VCaP (cell line): ENCODE data around the gene JAG2.

Source experiments
- H3K27ac ChIP-seq: fragments of 450-650 bp; 2 replicates; pipeline ENCODE4 v1.5.1; 2017
- TF ChIP-seq, protein P1 (sequence below): fragments of 450-650 bp; conservative IDR thresholded peaks from 2 replicates; pipeline ENCODE4 v1.5.1; 2017; ENCODE audit warnings: mild to moderate bottlenecking, moderate library complexity

Gene JAG2

DNA sequence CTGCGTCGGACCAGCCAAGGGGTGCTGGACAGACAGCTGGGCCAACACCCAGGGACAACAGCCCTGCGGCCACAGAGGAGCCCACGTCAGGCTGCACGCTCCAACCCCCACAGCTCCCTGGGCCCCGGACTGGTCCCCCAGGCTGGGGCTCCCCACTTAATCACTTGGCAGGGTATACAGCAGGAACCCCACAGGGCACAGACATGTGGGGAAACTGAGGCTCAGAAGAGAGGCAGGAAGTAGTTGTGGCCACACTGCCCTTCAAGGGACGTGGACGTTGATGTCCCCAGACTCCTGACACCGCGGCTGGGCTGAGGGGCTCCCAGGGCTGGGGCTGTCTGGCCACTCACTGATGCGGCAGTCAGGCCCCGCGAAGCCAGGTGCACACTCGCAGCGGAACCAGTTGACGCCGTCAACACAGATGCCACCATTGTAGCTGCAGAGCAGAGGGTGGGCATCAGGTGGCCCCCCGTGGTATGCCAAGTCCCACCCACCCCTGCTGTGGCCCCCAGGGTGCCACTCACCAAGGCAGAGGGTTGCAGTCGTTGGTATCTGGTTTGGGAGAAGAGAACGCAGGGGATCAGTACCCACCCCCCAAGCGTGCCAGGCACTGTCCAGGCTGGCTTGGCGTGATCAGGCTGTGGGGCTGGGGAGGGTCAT is 21.5 kb downstream of the JAG2 start:
- TF ChIP-seq, protein P1, sequence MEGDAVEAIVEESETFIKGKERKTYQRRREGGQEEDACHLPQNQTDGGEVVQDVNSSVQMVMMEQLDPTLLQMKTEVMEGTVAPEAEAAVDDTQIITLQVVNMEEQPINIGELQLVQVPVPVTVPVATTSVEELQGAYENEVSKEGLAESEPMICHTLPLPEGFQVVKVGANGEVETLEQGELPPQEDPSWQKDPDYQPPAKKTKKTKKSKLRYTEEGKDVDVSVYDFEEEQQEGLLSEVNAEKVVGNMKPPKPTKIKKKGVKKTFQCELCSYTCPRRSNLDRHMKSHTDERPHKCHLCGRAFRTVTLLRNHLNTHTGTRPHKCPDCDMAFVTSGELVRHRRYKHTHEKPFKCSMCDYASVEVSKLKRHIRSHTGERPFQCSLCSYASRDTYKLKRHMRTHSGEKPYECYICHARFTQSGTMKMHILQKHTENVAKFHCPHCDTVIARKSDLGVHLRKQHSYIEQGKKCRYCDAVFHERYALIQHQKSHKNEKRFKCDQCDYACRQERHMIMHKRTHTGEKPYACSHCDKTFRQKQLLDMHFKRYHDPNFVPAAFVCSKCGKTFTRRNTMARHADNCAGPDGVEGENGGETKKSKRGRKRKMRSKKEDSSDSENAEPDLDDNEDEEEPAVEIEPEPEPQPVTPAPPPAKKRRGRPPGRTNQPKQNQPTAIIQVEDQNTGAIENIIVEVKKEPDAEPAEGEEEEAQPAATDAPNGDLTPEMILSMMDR: no peak

DNA sequence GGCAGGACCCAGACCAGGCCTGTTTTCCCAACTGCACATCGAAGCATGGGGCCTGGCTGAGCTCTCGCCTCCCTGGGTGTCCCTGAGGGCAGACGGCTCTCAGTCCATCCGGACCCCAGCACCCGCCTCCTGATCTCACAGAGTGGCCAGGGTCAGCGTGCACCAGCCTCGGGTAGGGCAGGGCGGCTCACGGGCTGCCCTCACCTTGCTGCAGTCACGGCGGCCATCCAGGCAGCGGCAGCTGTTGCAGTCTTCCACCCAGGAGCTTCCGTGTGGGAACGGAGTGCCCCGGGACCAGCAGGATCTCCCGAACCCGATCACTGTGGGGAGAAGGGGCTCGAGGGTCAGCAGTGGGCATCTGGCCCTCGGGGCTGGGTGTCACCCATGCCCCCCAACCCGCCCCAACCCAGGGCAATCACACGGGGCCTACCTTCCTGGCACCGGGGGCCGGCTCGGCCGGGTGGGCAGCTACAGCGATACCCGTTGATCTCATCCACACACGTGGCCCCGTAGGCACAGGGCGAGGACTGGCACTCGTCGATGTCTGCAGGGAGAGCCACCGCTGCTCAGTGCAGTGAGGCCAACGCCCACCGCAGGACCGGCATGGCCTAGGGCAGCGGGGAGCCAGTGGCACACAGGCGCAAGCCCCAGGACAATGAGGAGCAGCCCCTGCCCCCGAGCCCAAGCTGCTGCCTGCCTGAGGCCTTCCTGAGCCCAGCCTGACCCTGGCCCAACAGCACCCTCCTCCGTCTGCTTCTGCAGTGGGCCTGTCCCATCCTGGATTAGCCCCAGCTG is 22.2 kb downstream of the JAG2 start:
- TF ChIP-seq, protein P1: no peak
- no peak overlapping the region for H3K27ac ChIP-seq

More for the DNA sequence above, 21.5 kb downstream of the JAG2 start:
- H3K27ac ChIP-seq: no peak overlapping the region

DNA sequence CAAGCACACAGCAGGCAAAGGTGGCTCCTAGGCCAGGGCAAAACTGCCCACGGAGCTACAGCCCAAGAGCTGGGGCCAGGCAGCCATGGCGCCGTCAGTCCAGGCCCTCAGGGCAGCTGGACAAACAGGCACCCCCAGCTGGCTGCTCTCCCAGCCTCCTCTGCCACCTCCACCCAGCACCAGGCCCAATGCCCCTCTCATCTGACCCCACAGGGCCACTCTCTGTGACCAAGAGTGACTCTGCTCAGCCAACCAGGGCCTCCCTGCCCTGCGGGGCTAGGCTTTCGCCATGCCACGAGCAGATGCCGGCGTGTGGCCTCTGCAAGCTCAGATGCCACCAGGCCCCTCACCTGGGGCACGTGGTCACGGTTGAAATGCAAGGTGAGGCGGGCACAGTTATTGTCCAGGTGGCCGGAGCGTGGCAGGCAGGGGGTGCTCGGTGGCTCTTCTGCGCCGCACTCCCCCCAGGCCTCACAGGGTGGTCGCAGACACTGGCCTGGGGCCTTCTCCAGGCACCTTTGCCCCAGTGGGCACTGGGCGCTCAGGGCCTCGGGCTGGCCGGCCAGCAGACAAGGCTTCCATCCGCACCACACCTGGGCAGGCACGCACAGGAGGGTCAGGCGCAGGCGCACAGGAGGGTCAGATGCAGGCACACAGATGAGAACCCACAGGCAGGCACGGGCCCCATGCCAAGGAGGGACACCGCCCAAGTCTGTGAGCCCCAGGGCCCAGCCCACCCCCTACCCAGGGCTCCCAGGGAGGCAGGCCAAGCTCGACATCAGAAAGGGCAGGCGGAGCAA is 23.0 kb downstream of the JAG2 start:
- no peak overlapping the region for H3K27ac ChIP-seq
- TF ChIP-seq, protein P1: no peak

DNA sequence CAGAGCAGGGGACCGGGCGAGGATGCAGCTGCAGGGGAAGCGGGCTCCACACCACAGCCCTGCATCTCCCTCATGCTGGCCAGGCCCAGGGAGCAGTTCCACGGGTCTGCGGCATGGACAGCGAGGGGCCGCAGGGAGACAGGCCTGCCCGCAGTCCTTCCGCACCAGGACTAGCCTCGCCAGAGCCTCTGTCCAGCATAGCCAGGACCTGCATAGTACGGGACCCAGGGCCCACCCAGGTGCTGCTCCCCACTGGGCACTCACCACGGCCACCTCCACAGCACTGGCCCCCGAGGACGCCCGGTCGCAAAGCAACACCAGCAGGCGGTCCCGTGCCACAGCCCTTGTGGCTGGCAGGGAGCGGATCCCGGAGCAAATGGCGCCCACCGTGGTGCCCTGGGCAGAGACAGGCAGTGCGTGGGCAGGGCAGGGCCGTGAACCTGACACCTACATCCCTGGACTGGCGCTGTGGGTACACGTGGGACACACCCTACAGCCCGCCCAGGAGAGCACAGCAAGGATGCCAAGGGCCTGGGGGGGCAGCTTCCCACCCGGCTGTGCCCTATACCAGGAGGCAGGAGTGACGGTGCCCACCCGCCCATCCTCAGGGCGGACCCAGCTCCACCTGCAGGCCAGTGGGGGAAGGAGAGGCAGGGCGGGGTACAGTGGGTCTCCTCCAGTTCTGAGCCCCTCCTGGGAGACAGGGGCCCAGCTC is 23.8 kb downstream of the JAG2 start:
- H3K27ac ChIP-seq: no peak overlapping the region
- TF ChIP-seq, protein P1: no peak

DNA sequence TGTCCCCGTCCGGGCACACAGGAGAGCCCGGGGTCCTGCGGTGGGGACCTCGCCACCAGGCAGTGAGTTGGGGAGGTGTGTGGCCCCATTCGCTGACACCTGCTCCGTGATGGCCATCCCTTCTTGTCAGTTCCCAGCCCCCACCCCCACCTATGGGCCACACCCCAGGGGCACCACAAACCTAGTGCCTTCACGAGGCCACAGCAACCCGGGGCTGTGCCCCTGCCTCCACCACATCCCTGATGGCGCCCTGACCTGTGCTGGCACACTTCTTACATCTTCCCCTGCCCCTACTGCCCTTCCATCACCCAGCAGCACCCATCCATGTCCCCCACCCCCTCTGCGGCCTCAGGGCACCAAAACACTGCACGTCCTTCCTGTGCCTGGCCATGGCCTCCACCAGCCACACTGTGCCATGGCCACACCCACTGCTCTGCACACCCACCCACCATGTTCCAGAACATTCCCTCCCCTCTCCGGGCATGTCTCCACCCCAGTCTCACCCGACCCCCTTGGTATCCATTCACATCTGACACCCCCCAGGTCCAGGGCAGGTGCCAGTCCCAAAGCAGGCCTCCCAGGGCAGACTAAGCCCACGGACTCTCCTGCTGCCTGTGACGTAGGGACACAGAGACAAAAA is 24.4 kb downstream of the JAG2 start:
- TF ChIP-seq, protein P1: no peak
- H3K27ac ChIP-seq: no peak overlapping the region

DNA sequence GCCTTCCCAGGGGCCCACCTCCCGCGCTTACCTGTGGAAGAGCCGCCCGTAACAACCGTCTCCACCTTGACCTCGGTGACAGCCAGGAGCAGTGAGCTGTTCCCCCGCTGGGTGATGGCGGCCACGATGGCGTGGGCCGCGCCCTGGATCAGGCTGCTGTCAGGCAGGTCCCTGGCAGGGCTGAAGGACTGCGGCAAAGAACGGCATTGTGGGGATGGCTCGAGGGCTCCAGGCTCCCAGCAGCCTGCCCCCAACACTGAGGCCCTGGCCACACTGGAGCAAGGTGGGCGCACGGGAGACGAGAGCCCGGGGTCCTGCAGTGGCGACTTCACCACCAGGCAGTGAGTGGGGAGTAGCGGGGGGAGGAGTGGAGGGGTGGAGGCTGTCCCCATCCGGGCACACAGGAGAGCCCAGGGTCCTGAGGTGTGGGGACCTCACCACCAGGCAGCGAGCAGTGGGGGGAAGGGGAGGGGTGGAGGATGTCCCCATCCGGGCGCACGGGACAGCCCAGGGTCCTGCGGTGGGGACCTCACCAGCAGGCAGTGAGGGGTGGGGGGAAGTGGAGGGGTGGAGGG is 25.0 kb downstream of the JAG2 start:
- H3K27ac ChIP-seq: no peak overlapping the region
- TF ChIP-seq, protein P1: no peak
